VCaP (cell line): Measurements from ENCODE around the gene TRIO.

Source experiments
- H3K27ac ChIP-seq: fragments of 450-650 bp; 2 replicates; pipeline ENCODE4 v1.5.1; 2017
- CTCF ChIP-seq: fragments of 450-650 bp; conservative IDR thresholded peaks from 2 replicates; pipeline ENCODE4 v1.5.1; 2017; ENCODE audit warnings: mild to moderate bottlenecking, moderate library complexity

TRIO gene

GRCh38 chr5:14490309-14490711 lies 347.2 kb downstream of the TRIO start:
- H3K27ac ChIP-seq, result peak overlapping the region; percentile 40
- TF ChIP-seq CTCF, result no peak

GRCh38 chr5:14491015-14491915 lies 348.1 kb downstream of the TRIO start:
- no peak overlapping the region for H3K27ac ChIP-seq
- TF ChIP-seq CTCF, result no peak

- no peak overlapping the region for H3K27ac ChIP-seq
- no peak for TF ChIP-seq CTCF
Observed at GRCh38 chr5:14492331-14492964, 349.3 kb downstream of the TRIO start.

GRCh38 chr5:14495301-14495700 lies 352.2 kb downstream of the TRIO start:
- no peak for TF ChIP-seq CTCF
- H3K27ac ChIP-seq, result no peak overlapping the region

- no peak overlapping the region for H3K27ac ChIP-seq
- TF ChIP-seq CTCF, result no peak
Observed at GRCh38 chr5:14497311-14497710, 354.2 kb downstream of the TRIO start.

GRCh38 chr5:14501353-14502293 lies 358.5 kb downstream of the TRIO start:
- TF ChIP-seq CTCF, result no peak
- H3K27ac ChIP-seq, result 0 out of 2 replicates have a peak overlapping the region, but pooled peaks have one; percentile 4

- no peak for TF ChIP-seq CTCF
- H3K27ac ChIP-seq, result no peak overlapping the region
Observed at GRCh38 chr5:14502294-14502690, 359.1 kb downstream of the TRIO start.
